Activated naive CD4-positive, alpha-beta T cell treated with anti-CD3 and anti-CD28 coated beads, Interleukin-2, amount 10 ng/mL, durations not matched to agents 7 days and 5 days (primary cell): ENCODE measurements around the gene LRIT2.

ENCODE experiments used
- CTCF ChIA-PET: fragments of 350-600 bp; sonication (Branson Sonifier 250); formaldehyde crosslinking; loops from one replicate; lab custom pipeline; 2021; ENCODE audit warnings: antibody characterized with exemption; lab: Charles Lee
- DNase-seq: peaks from one replicate; pipeline ENCODE4 v3.0.0-alpha.2; 2020
- H3K27ac Mint-ChIP-seq: one replicate; pipeline ENCODE4 v1.8.0; 2021; ENCODE audit warnings: mild to moderate bottlenecking, moderate library complexity, mixed read lengths
- H3K27me3 Mint-ChIP-seq: one replicate; pipeline ENCODE4 v1.8.0; 2021; ENCODE audit warnings: mild to moderate bottlenecking, mixed read lengths
- H3K36me3 Mint-ChIP-seq: one replicate; pipeline ENCODE4 v1.8.0; 2021; ENCODE audit warnings: mixed read lengths
- H3K4me1 Mint-ChIP-seq: one replicate; pipeline ENCODE4 v1.8.0; 2021; ENCODE audit warnings: mixed read lengths
- H3K4me3 Mint-ChIP-seq: one replicate; pipeline ENCODE4 v1.8.0; 2021; ENCODE audit warnings: mild to moderate bottlenecking, moderate library complexity, mixed read lengths
- H3K9me3 Mint-ChIP-seq: one replicate; pipeline ENCODE4 v1.8.0; 2021; ENCODE audit warnings: mixed read lengths

LRIT2 gene

GRCh38 chr10:84257343-84258020, 32.1 kb upstream of the LRIT2 start:
- H3K27ac Mint-ChIP-seq, result no peak overlapping the region
- H3K27me3 Mint-ChIP-seq, result peaks cover 40% of the 10 kb centered on the region
- DNase-seq, result no peak
- no peak overlapping the region for H3K4me3 Mint-ChIP-seq
- no peaks in the 10 kb centered on the region for H3K36me3 Mint-ChIP-seq
- H3K9me3 Mint-ChIP-seq, result no peaks in the 10 kb centered on the region
- H3K4me1 Mint-ChIP-seq, result peaks cover 5% of the 10 kb centered on the region
- CTCF ChIA-PET, result interaction anchor here (0.6 to 2.6 kb wide), 17 partner anchors 9 to 283 kb away, joined by 3 to 17 read pairs (median 3); no protein-coding TSS in a partner anchor

GRCh38 chr10:84256510-84257342, 31.4 kb upstream of the LRIT2 start:
- peak; percentile 65 for DNase-seq
- H3K36me3 Mint-ChIP-seq, result no peaks in the 10 kb centered on the region
- H3K4me1 Mint-ChIP-seq, result peaks cover 5% of the 10 kb centered on the region
- no peak overlapping the region for H3K27ac Mint-ChIP-seq
- H3K4me3 Mint-ChIP-seq, result no peak overlapping the region
- H3K27me3 Mint-ChIP-seq, result peaks cover 36% of the 10 kb centered on the region
- H3K9me3 Mint-ChIP-seq, result no peaks in the 10 kb centered on the region
- CTCF ChIA-PET, result interaction anchor here (0.6 to 2.6 kb wide), 19 partner anchors 9 to 455 kb away, joined by 3 to 17 read pairs (median 3); no protein-coding TSS in a partner anchor

- peaks cover 36% of the 10 kb centered on the region for H3K27me3 Mint-ChIP-seq
- no peak overlapping the region for H3K27ac Mint-ChIP-seq
- no peaks in the 10 kb centered on the region for H3K9me3 Mint-ChIP-seq
- no peaks in the 10 kb centered on the region for H3K36me3 Mint-ChIP-seq
- H3K4me3 Mint-ChIP-seq, result no peak overlapping the region
- CTCF ChIA-PET, result interaction anchor here (0.6 to 1.5 kb wide), 8 partner anchors 10 to 284 kb away, joined by 3 to 4 read pairs (median 3); no protein-coding TSS in a partner anchor
- DNase-seq, result no peak
- peaks cover 5% of the 10 kb centered on the region for H3K4me1 Mint-ChIP-seq
These were observed 29.5 kb upstream of the LRIT2 start for GRCh38 chr10:84254552-84255478.

GRCh38 chr10:84248794-84249193, 23.4 kb upstream of the LRIT2 start:
- CTCF ChIA-PET, result interaction anchor here (0.8 to 3.1 kb wide), 2 partner anchors 8 to 16 kb away, joined by 3 to 12 read pairs; no protein-coding TSS in a partner anchor

GRCh38 chr10:84247496-84247895, 22.2 kb upstream of the LRIT2 start:
- H3K4me1 Mint-ChIP-seq, result no peaks in the 10 kb centered on the region
- no peak overlapping the region for H3K27ac Mint-ChIP-seq
- CTCF ChIA-PET, result interaction anchor here (3.1 kb wide), 1 partner anchor 9 kb away, joined by 12 read pairs; no protein-coding TSS in a partner anchor
- DNase-seq, result no peak
- H3K9me3 Mint-ChIP-seq, result no peaks in the 10 kb centered on the region
- H3K4me3 Mint-ChIP-seq, result no peak overlapping the region
- peaks cover 34% of the 10 kb centered on the region for H3K27me3 Mint-ChIP-seq
- no peaks in the 10 kb centered on the region for H3K36me3 Mint-ChIP-seq

More at GRCh38 chr10:84248794-84249193, 23.4 kb upstream of the LRIT2 start:
- Mint-ChIP-seq H3K27ac (no peak overlapping the region), H3K9me3 (no peaks in the 10 kb centered on the region), H3K4me3 (no peak overlapping the region), H3K27me3 (peaks cover 43% of the 10 kb centered on the region), H3K36me3 (no peaks in the 10 kb centered on the region), H3K4me1 (no peaks in the 10 kb centered on the region)
- DNase-seq, result no peak

GRCh38 chr10:84244651-84245270, 19.4 kb upstream of the LRIT2 start, which contains the start of gene RGR:
Gene RGR (plus strand): TSS chr10:84245053. CDS start chr10:84245091, 38 bp downstream.
- H3K4me1 Mint-ChIP-seq, result no peaks in the 10 kb centered on the region
- H3K27ac Mint-ChIP-seq, result no peak within 1 kb of the TSS
- H3K4me3 Mint-ChIP-seq, result no peak within 1 kb of the TSS
- no peaks in the 10 kb centered on the region for H3K9me3 Mint-ChIP-seq
- peaks cover 22% of the 10 kb centered on the region for H3K27me3 Mint-ChIP-seq
- H3K36me3 Mint-ChIP-seq, result no peaks in the 10 kb centered on the region
- CTCF ChIA-PET, result no interaction called here
- no peak for DNase-seq

- no peak for DNase-seq
- Mint-ChIP-seq H3K4me3 (no peak overlapping the region), H3K4me1 (no peaks in the 10 kb centered on the region), H3K27me3 (peaks cover 16% of the 10 kb centered on the region), H3K36me3 (no peaks in the 10 kb centered on the region), H3K9me3 (no peaks in the 10 kb centered on the region), H3K27ac (no peak overlapping the region)
- CTCF ChIA-PET, result no interaction called here
These were observed 18.4 kb upstream of the LRIT2 start for GRCh38 chr10:84243759-84244158.

GRCh38 chr10:84241185-84241790, 15.9 kb upstream of the LRIT2 start, which contains the start of gene LRIT1:
Gene LRIT1 (minus strand): TSS chr10:84241546. CDS start chr10:84241439, 107 bp downstream.
- no peak within 1 kb of the TSS for H3K4me3 Mint-ChIP-seq
- CTCF ChIA-PET, result no interaction called here

GRCh38 chr10:84238909-84239308, 13.6 kb upstream of the LRIT2 start:
- Mint-ChIP-seq H3K4me3 (no peak overlapping the region), H3K27ac (no peak overlapping the region), H3K9me3 (no peaks in the 10 kb centered on the region), H3K27me3 (peaks cover 12% of the 10 kb centered on the region), H3K36me3 (no peaks in the 10 kb centered on the region), H3K4me1 (no peaks in the 10 kb centered on the region)
- DNase-seq, result no peak
- CTCF ChIA-PET, result interaction anchor here (0.8 kb wide), 1 partner anchor 18 kb away, joined by 3 read pairs; no protein-coding TSS in a partner anchor

More at GRCh38 chr10:84241185-84241790, 15.9 kb upstream of the LRIT2 start, which contains the start of gene LRIT1:
- H3K27me3 Mint-ChIP-seq, result peaks cover 12% of the 10 kb centered on the region
- no peak for DNase-seq
- H3K4me1 Mint-ChIP-seq, result no peaks in the 10 kb centered on the region
- no peaks in the 10 kb centered on the region for H3K9me3 Mint-ChIP-seq
- no peaks in the 10 kb centered on the region for H3K36me3 Mint-ChIP-seq
- no peak within 1 kb of the TSS for H3K27ac Mint-ChIP-seq

- H3K27ac Mint-ChIP-seq, result no peak overlapping the region
- H3K36me3 Mint-ChIP-seq, result no peaks in the 10 kb centered on the region
- DNase-seq, result no peak
- no peaks in the 10 kb centered on the region for H3K9me3 Mint-ChIP-seq
- H3K4me3 Mint-ChIP-seq, result no peak overlapping the region
- H3K27me3 Mint-ChIP-seq, result peaks cover 18% of the 10 kb centered on the region
- H3K4me1 Mint-ChIP-seq, result no peaks in the 10 kb centered on the region
- CTCF ChIA-PET, result interaction anchor here (0.9 to 1.3 kb wide), 5 partner anchors 11 to 300 kb away, joined by 3 read pairs; no protein-coding TSS in a partner anchor
These were observed 12.1 kb upstream of the LRIT2 start for GRCh38 chr10:84237199-84238051.

- Mint-ChIP-seq H3K27me3 (peaks cover 24% of the 10 kb centered on the region), H3K9me3 (no peaks in the 10 kb centered on the region), H3K4me1 (no peaks in the 10 kb centered on the region), H3K36me3 (no peaks in the 10 kb centered on the region), H3K27ac (no peak overlapping the region), H3K4me3 (no peak overlapping the region)
- CTCF ChIA-PET, result interaction anchor here (0.9 to 1.3 kb wide), 5 partner anchors 10 to 301 kb away, joined by 3 read pairs; no protein-coding TSS in a partner anchor
- DNase-seq, result no peak
These were observed 11.5 kb upstream of the LRIT2 start for GRCh38 chr10:84236807-84237198.

- Mint-ChIP-seq H3K27me3 (peaks cover 30% of the 10 kb centered on the region), H3K9me3 (no peaks in the 10 kb centered on the region)
- DNase-seq, result no peak
These were observed 9.8 kb upstream of the LRIT2 start for GRCh38 chr10:84235096-84235495.

More at GRCh38 chr10:84235096-84235495, 9.8 kb upstream of the LRIT2 start:
- Mint-ChIP-seq H3K4me1 (no peaks in the 10 kb centered on the region), H3K27ac (no peak overlapping the region), H3K4me3 (no peak overlapping the region), H3K36me3 (no peaks in the 10 kb centered on the region)
- CTCF ChIA-PET, result no interaction called here
